Measurements from ENCODE around the gene AK9. TPM values are rescaled to one million over a fixed set of nuclear protein-coding genes. Genes with fewer than 3 reads are reported as not detected.

The AK9 gene
- total RNA-seq, 1 experiment from 2014 or later: 3.5 TPM

GRCh38 chr6:109678240-109678639 is 12.8 kb downstream of the AK9 start:
- Histone ChIP-seq H3K79me2 (ENCODE audit: insufficient read depth, low read length) (no peaks in the 10 kb centered on the region), H3K9ac (ENCODE audit: low read length) (no peak overlapping the region), H3K9me3 (ENCODE audit: control insufficient read depth in 1 of 2, insufficient read depth in 1 of 2, low read depth in 1 of 2, low read length in 2 of 2) (no peaks in the 10 kb centered on the region), H3K9me2 (ENCODE audit: insufficient read depth) (no peaks in the 10 kb centered on the region), H3K4me1 (ENCODE audit: control insufficient read depth in 1 of 2, insufficient read depth in 2 of 2, low read length in 2 of 2) (no peaks in the 10 kb centered on the region), H3K27me3 (ENCODE audit: insufficient read depth, low read length) (no peaks in the 10 kb centered on the region), H4K20me1 (ENCODE audit: insufficient read depth) (no peaks in the 10 kb centered on the region), H3K4me3 (replicated peaks in 1 of 2; ENCODE audit: low read depth in 1 of 2, low read length in 2 of 2) (no peak overlapping the region), H3K27ac (ENCODE audit: low read depth, low read length) (no peak overlapping the region), H3K36me3 (ENCODE audit: control insufficient read depth in 1 of 2, insufficient read depth in 2 of 2, low read length in 2 of 2) (no peaks in the 10 kb centered on the region), H3K4me2 (ENCODE audit: low read length) (no peak overlapping the region), H2AFZ (ENCODE audit: low read depth, low read length, poor library complexity, severe bottlenecking) (no peak overlapping the region)
- ChIA-PET POLR2A (no interaction called here), RAD21 (ENCODE audit: low non-redundant PET in 1 of 2, low total read pairs in 2 of 2, uncharacterized antibody in 2 of 2, unreplicated experiment in 2 of 2) (no interaction called here), CTCF (no interaction called here)
- no TSS peak for BruUV-seq (replicated peaks)
- ATAC-seq (no peak), DNase-seq (ENCODE audit: low read depth, low spot score) (no peak)
- intact Hi-C loops (cut with micrococcal nuclease): no loop called here
- TF ChIP-seq EZH2 (IDR thresholded peaks at IDR 0.05) (no peak), REST (IDR thresholded peaks at IDR 0.05; ENCODE audit: low read depth) (no peak), POLR2A (IDR thresholded peaks at IDR 0.05; ENCODE audit: borderline replicate concordance, extremely low read depth, insufficient read depth, insufficient read length) (no peak), CBX3 (IDR thresholded peaks at IDR 0.05; ENCODE audit: low read depth) (no peak), CTCF (IDR thresholded peaks at IDR 0.05 in 2 of 3, conservative IDR thresholded peaks at IDR 0.05 in 1 of 3; ENCODE audit: borderline replicate concordance in 1 of 3, insufficient read depth in 1 of 3, low read depth in 2 of 3, low read length in 2 of 3) (no peak), ZNF274 (IDR thresholded peaks at IDR 0.05; ENCODE audit: low read depth, low read length) (no peak), EZH2phosphoT487 (IDR thresholded peaks at IDR 0.05; ENCODE audit: borderline replicate concordance) (no peak), ZBTB33 (IDR thresholded peaks at IDR 0.05; ENCODE audit: extremely low read depth, insufficient replicate concordance, low read length) (no peak), TCF7L2 (IDR thresholded peaks at IDR 0.05; ENCODE audit: borderline replicate concordance, extremely low read depth, insufficient read depth, insufficient read length) (no peak), JUND (IDR thresholded peaks at IDR 0.05) (no peak), CEBPB (IDR thresholded peaks at IDR 0.05; ENCODE audit: low read depth) (no peak), SIN3A (IDR thresholded peaks at IDR 0.05; ENCODE audit: low read depth) (no peak), FOSL1 (IDR thresholded peaks at IDR 0.05; ENCODE audit: low read depth) (no peak), ELF1 (IDR thresholded peaks at IDR 0.05; ENCODE audit: borderline replicate concordance, low read depth) (no peak), SP1 (IDR thresholded peaks at IDR 0.05; ENCODE audit: low read depth) (no peak)
